ENCODE data around the gene IL4.

Gene IL4

GRCh38 chr5:132668706-132669454 is 4.9 kb upstream of the IL4 start:
- DNase-seq (ENCODE audit: low read depth): no peak
- TF ChIP-seq CTCF (IDR thresholded peaks at IDR 0.05; ENCODE audit: low read depth, low read length, missing control alignments): no peak
- no peak overlapping the region for H3K4me3 ChIP-seq (ENCODE audit: low read depth, low read length)

DNA sequence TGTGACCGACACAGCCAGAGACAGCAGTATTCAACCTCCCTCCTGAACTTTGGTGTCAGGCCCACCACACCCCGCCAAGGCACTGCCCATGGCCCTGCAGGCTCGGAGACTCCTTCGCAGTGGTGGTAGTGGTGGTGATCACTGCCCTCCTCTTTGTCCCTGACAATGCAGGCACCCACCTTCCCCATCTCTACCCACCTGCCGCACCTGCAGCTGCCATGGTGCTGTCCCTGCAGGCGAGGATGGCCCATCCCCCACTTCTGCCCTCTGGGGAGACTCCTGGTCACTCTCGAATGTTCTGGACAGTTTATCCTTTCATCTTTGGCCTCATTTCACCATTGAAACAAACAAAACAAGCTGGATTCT is 4.4 kb upstream of the IL4 start:
- H3K4me3 ChIP-seq (ENCODE audit: low read depth, low read length): no peak overlapping the region
- TF ChIP-seq CTCF (IDR thresholded peaks at IDR 0.05; ENCODE audit: low read depth, low read length, missing control alignments): no peak
- DNase-seq (ENCODE audit: low read depth): no peak

DNA sequence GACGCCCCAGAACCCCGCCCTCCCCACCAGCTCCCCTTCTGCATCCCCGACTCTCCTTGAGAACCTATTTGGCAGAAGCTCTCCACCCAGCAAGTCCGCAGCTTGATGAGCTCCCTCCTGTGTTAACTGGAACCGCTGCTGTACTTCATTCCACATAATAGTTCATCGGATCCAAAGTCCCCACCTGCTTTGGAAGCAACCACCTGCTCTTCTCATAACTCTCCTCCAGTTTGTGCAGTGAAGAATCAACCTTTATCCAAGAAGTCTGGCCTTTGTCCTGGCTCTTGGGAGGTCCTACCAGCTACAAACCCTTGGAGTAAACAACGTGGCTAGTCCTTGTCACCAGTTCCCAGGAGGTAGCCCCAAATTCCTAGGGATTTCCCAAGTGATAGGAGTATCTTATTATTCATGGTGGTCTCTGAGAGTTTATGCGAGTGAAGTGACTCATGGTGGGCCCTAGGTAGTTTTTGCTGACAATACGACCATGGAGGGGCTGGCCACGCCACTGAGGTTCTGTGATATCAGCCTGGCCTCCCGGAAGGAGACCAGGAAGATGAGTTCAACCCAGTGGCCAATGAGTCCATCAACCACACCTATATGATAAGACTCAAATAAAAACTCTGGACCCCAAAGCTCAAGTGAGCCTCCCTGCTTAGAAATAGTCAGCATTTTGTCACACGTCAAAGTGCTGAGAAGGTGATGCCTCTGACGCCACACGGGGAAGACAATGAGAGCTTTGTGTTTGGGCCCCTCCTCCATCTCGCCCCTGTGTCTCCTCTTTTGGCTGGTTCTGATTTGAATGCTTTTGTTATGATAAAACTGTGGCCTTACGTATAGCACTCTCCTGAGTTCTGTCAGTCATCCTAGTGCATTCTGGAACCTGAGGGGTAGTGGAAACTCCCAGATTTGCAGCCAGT is 3.6 kb upstream of the IL4 start:
- no peak for TF ChIP-seq CTCF (IDR thresholded peaks at IDR 0.05; ENCODE audit: low read depth, low read length, missing control alignments)
- no peak for DNase-seq (ENCODE audit: low read depth)
- H3K4me3 ChIP-seq (ENCODE audit: low read depth, low read length): no peak overlapping the region

GRCh38 chr5:132671000-132671399 is 2.8 kb upstream of the IL4 start:
- no peak for TF ChIP-seq CTCF (IDR thresholded peaks at IDR 0.05; ENCODE audit: low read depth, low read length, missing control alignments)
- no peak for DNase-seq (ENCODE audit: low read depth)
- H3K4me3 ChIP-seq (ENCODE audit: low read depth, low read length): no peak overlapping the region

- TF ChIP-seq CTCF (IDR thresholded peaks at IDR 0.05; ENCODE audit: low read depth, low read length, missing control alignments): no peak
- DNase-seq (ENCODE audit: low read depth): no peak
- H3K4me3 ChIP-seq (ENCODE audit: low read depth, low read length): no peak overlapping the region
Measured at GRCh38 chr5:132673488-132673887, 301 bp upstream of the IL4 start.

DNA sequence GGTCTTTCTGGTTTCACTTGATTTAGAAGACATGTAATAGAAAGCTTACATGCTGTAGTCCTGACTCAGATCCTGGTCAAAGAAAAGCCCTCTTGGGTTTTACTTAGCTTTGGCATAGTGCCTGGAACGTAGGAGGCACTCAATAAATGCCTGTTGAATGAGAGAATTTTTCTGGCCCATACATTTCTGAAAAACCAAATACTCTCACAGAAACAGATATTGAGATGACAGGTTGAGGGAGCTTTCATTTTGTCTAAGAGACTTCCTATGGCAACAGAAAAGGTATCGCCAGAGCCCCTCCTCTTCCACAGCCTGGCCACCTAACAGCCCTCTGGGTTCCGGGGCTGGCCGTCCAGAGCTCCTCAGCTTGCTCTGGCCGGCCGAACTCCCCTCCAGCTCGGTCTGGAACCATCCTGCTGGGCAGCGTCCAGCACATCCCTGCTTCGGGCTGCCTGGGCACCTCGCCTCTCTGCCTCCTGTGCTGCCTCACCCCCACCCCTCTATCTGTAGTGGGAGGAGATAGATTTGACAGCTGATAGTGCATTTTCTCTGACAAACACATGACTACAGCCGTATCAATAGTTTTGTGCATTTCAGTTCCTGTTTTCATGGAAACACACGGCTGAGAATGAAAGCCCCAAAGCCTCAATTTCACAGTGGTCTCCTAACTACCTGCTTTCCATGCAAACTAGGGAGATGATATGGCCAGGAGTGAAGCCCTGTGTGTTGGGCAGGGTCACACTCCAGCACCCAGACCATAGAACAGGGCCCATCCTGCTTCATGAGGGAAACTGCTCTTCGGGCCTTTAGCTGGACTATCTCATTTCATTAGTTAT is 1.1 kb downstream of the IL4 start:
- TF ChIP-seq CTCF (IDR thresholded peaks at IDR 0.05; ENCODE audit: low read depth, low read length, missing control alignments): no peak
- peak; percentile 72 for DNase-seq (ENCODE audit: low read depth)
- peak overlapping the region; percentile 24 for H3K4me3 ChIP-seq (ENCODE audit: low read depth, low read length)
